Hematopoietic multipotent progenitor cell treated with erythropoietin and hydrocortisone succinate and interleukin-3 and kit ligand, for 4 days (in vitro differentiated cells): ENCODE results near the gene MYO10.
A peak's percentile ranks its signal among the peaks of the same experiment; 100 is the strongest.

ENCODE experiments used
- DNase-seq: peaks from one replicate; pipeline ENCODE4 v3.0.0-alpha.2; 2015

The MYO10 gene

GRCh38 chr5:16914108-16914435 is 22.0 kb downstream of the MYO10 start:
- no peak for DNase-seq

- no peak for DNase-seq
Measured at GRCh38 chr5:16913187-16914107, 22.6 kb downstream of the MYO10 start.

- DNase-seq, result no peak
Measured at GRCh38 chr5:16912080-16912479, 24.0 kb downstream of the MYO10 start.

GRCh38 chr5:16909464-16909863 is 26.6 kb downstream of the MYO10 start:
- DNase-seq, result no peak

- no peak for DNase-seq
Measured at GRCh38 chr5:16907270-16907669, 28.8 kb downstream of the MYO10 start.

GRCh38 chr5:16906255-16906654 is 29.8 kb downstream of the MYO10 start:
- no peak for DNase-seq

- DNase-seq, result no peak
Measured at GRCh38 chr5:16903480-16904300, 32.4 kb downstream of the MYO10 start.

- no peak for DNase-seq
Measured at GRCh38 chr5:16902846-16903245, 33.2 kb downstream of the MYO10 start.

GRCh38 chr5:16901021-16901644 is 35.0 kb downstream of the MYO10 start:
- no peak for DNase-seq

GRCh38 chr5:16899171-16899570 is 36.9 kb downstream of the MYO10 start:
- DNase-seq, result no peak

- DNase-seq, result no peak
Measured at GRCh38 chr5:16897800-16898199, 38.3 kb downstream of the MYO10 start.

- DNase-seq, result peak; percentile 42
Measured at GRCh38 chr5:16897284-16897704, 38.8 kb downstream of the MYO10 start.

- no peak for DNase-seq
Measured at GRCh38 chr5:16896767-16897166, 39.3 kb downstream of the MYO10 start.

GRCh38 chr5:16894236-16895057 is 41.6 kb downstream of the MYO10 start:
- no peak for DNase-seq

- DNase-seq, result no peak
Measured at GRCh38 chr5:16891033-16891432, 45.1 kb downstream of the MYO10 start.

GRCh38 chr5:16889972-16890519 is 46.0 kb downstream of the MYO10 start:
- DNase-seq, result no peak

GRCh38 chr5:16889203-16889971 is 46.7 kb downstream of the MYO10 start:
- no peak for DNase-seq

GRCh38 chr5:16888694-16889124 is 47.4 kb downstream of the MYO10 start:
- no peak for DNase-seq

- no peak for DNase-seq
Measured at GRCh38 chr5:16886793-16887345, 49.2 kb downstream of the MYO10 start.

GRCh38 chr5:16886366-16886736 is 49.7 kb downstream of the MYO10 start:
- DNase-seq, result no peak
